Measurements from ENCODE around the gene PPP2R1A. TPM values are rescaled to one million over a fixed set of nuclear protein-coding genes. Genes with fewer than 3 reads are reported as not detected.

PPP2R1A gene
- total RNA-seq, 1 donor from 2014 or later, result 154 TPM

GRCh38 chr19:52211203-52211602 is 21.4 kb downstream of the PPP2R1A start:
- no peaks in the 10 kb centered on the region for H3K4me1 ChIP-seq
- H3K36me3 ChIP-seq, result peaks cover 99% of the 10 kb centered on the region
- no peak for DNase-seq
- no peaks in the 10 kb centered on the region for H3K9me3 ChIP-seq
- intact Hi-C loops (cut with DNase I), result no loop called here
- TF ChIP-seq CTCF (IDR thresholded peaks at IDR 0.05), result no peak
- H3K27me3 ChIP-seq (ENCODE audit: low read depth), result no peaks in the 10 kb centered on the region
- H3K27ac ChIP-seq, result no peak overlapping the region
- no peak overlapping the region for H3K4me3 ChIP-seq
- peak in 1 of 2 donors; percentile 8 for ATAC-seq

GRCh38 chr19:52211926-52212571 is 22.2 kb downstream of the PPP2R1A start:
- Histone ChIP-seq H3K27ac (no peak overlapping the region), H3K27me3 (ENCODE audit: low read depth) (no peaks in the 10 kb centered on the region), H3K4me3 (no peak overlapping the region), H3K36me3 (peaks cover 99% of the 10 kb centered on the region), H3K4me1 (no peaks in the 10 kb centered on the region), H3K9me3 (no peaks in the 10 kb centered on the region)
- intact Hi-C loops (cut with DNase I), result no loop called here
- ATAC-seq (no peak), DNase-seq (no peak)
- no peak for TF ChIP-seq CTCF (IDR thresholded peaks at IDR 0.05)

- H3K27me3 ChIP-seq (ENCODE audit: low read depth), result no peaks in the 10 kb centered on the region
- H3K4me3 ChIP-seq, result no peak overlapping the region
- TF ChIP-seq CTCF (IDR thresholded peaks at IDR 0.05), result no peak
- H3K36me3 ChIP-seq, result peaks cover 99% of the 10 kb centered on the region
- H3K27ac ChIP-seq, result no peak overlapping the region
- DNase-seq (no peak), ATAC-seq (no peak)
- intact Hi-C loops (cut with DNase I), result no loop called here
- H3K4me1 ChIP-seq, result no peaks in the 10 kb centered on the region
- H3K9me3 ChIP-seq, result no peaks in the 10 kb centered on the region
Measured at GRCh38 chr19:52212572-52213255, 22.9 kb downstream of the PPP2R1A start.

- no peak overlapping the region for H3K4me3 ChIP-seq
- H3K9me3 ChIP-seq, result no peaks in the 10 kb centered on the region
- DNase-seq (no peak), ATAC-seq (no peak)
- TF ChIP-seq CTCF (IDR thresholded peaks at IDR 0.05), result no peak
- peaks cover 100% of the 10 kb centered on the region for H3K36me3 ChIP-seq
- H3K27ac ChIP-seq, result no peak overlapping the region
- no peaks in the 10 kb centered on the region for H3K27me3 ChIP-seq (ENCODE audit: low read depth)
- intact Hi-C loops (cut with DNase I), result no loop called here
- no peaks in the 10 kb centered on the region for H3K4me1 ChIP-seq
Measured at GRCh38 chr19:52214241-52214640, 24.4 kb downstream of the PPP2R1A start.

GRCh38 chr19:52216401-52216800 is 26.5 kb downstream of the PPP2R1A start:
- H3K4me3 ChIP-seq, result no peak overlapping the region
- TF ChIP-seq CTCF (IDR thresholded peaks at IDR 0.05), result no peak
- ATAC-seq (no peak), DNase-seq (no peak)
- peaks cover 100% of the 10 kb centered on the region for H3K36me3 ChIP-seq
- H3K27me3 ChIP-seq (ENCODE audit: low read depth), result no peaks in the 10 kb centered on the region
- no peak overlapping the region for H3K27ac ChIP-seq
- no peaks in the 10 kb centered on the region for H3K9me3 ChIP-seq
- intact Hi-C loops (cut with DNase I), result no loop called here
- no peaks in the 10 kb centered on the region for H3K4me1 ChIP-seq

Data from lower lobe of right lung (tissue), 2 donors.